NOMO-1 treated with DMSO at 0.1 percent for 48 hours (cell line): ENCODE results near the gene PLA2G3.
"Not testable (repeated sequence)": the region's sequence is repeated elsewhere in the genome, so short reads cannot be mapped to it uniquely, and the experiment has no call there.

Experiments
- DNase-seq: peaks from one replicate; lab custom pipeline; 2025; ENCODE audit not compliant: unreplicated experiment; lab: John Stamatoyannopoulos, UW

Gene PLA2G3

GRCh38 chr22:31123292-31123602 lies 17.1 kb downstream of the PLA2G3 start:
- no peak for DNase-seq

DNA sequence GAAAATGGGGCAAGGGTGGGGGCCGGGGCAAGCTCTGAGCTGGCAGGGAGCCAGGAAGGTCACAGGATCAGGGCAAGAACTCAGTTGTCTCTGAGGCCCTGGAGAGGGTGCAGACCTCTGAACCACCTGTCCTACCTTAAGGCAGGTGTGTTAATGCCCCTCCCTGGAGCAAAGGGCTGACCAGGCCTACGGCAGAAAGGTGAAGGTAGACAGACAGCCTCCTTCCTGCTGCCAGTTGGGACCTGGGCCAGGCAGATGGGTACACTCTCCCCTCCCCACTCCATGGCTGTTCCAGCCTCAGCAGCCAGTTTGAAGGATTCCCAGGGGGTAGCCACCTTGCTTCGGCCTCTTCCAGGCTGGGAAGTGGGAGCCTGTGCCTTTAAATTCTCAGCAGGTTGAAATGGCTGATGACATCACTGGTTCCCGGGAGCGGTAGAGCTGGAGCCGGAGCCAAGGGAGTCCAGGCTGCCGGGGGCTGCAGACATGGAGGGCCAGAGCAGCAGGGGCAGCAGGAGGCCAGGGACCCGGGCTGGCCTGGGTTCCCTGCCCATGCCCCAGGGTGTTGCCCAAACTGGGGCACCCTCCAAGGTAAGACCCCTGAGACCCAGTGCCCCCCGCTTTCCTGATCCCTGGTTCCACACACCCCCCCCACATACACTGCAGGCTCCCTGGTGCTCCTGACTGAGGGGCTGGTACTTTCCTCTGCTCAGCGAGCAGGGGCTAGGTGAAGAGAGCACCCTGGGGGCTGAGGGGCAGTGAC lies 17.6 kb downstream of the PLA2G3 start, which contains the start of gene INPP5J:
Gene INPP5J, plus strand, starts transcription at position 435 of the 760 bp plus-strand sequence. Its CDS starts 49 bp downstream, at position 484.
- no peak for DNase-seq

- no peak for DNase-seq
These were observed 18.1 kb downstream of the PLA2G3 start for GRCh38 chr22:31122196-31122531.

DNA sequence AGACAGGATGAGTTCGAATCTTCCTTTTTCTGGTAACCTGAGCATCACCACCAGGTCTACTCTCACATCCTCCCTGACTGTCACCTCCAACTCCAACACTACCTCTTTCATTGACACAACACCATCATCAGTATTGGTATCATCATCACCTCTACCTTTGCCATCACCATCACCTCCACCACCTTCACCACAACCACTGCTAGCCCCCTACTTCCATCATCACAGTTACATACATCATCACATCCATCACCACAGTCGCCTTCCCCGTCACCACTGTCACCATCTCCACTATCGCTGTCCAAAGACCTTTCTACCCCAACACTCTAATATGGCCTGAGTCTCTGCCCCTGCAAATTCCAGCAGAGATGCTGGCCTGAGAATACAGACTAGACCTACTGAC lies 18.9 kb downstream of the PLA2G3 start:
- DNase-seq = no peak

GRCh38 chr22:31120642-31121041 lies 19.7 kb downstream of the PLA2G3 start:
- no peak for DNase-seq

DNA sequence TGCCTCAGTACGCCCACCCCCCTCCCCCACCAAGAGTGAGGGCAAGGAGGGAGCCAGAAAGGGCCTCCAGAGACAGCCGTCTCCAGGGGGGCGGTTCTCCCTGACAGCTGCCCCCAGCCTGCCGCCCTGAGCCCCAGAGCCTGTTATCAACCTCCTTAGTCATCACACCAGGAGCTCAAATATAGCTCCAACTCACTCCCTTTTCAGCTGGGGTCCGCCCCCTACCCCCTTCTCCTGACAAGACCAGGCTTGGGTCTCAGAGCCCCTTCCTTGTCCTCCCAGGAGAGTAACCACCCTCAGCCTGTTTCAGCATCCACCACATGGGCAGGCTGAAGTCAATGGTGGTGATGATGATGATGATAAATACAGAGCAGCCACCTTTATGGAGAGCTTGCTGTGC lies 20.1 kb downstream of the PLA2G3 start:
- no peak for DNase-seq

DNA sequence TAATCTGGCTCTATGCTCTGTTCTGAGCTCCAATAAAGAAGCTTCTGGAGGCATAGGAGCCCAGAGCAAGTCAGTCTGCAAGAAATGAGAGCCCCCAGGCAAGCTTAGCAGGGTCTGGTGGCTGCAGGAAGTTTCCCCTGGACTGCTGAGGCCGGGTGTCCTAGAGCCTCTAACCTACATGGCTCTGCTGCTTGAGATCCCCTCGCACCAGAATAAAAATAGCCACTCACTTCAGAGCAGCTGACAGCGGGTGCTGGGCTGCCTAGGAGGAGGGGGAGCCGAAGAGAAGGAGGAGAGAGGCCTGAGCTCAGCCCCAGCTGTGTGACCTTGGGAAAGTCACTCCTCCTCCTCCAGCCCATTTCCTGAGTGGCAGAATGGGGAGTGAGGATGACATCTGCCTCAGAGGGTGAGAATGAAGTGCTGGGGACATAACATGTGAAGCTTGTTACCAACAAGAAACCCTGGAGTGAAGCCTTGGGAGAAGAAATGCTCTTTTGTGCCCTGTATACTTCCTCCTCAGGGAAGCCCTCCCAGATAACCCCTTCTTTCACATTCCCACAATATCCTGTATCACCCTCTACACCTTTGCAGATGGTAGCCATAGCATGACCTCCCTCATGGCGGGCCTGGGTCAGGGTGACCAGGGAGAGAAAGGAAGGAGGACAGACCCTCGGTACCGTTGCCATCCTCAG lies 21.1 kb downstream of the PLA2G3 start:
- DNase-seq = no peak

- DNase-seq = no peak
These were observed 22.1 kb downstream of the PLA2G3 start for GRCh38 chr22:31118046-31118820.

GRCh38 chr22:31112547-31113091 lies 27.7 kb downstream of the PLA2G3 start:
- not testable (repeated sequence) for DNase-seq

GRCh38 chr22:31107894-31108218 lies 32.5 kb downstream of the PLA2G3 start:
- no peak for DNase-seq

DNA sequence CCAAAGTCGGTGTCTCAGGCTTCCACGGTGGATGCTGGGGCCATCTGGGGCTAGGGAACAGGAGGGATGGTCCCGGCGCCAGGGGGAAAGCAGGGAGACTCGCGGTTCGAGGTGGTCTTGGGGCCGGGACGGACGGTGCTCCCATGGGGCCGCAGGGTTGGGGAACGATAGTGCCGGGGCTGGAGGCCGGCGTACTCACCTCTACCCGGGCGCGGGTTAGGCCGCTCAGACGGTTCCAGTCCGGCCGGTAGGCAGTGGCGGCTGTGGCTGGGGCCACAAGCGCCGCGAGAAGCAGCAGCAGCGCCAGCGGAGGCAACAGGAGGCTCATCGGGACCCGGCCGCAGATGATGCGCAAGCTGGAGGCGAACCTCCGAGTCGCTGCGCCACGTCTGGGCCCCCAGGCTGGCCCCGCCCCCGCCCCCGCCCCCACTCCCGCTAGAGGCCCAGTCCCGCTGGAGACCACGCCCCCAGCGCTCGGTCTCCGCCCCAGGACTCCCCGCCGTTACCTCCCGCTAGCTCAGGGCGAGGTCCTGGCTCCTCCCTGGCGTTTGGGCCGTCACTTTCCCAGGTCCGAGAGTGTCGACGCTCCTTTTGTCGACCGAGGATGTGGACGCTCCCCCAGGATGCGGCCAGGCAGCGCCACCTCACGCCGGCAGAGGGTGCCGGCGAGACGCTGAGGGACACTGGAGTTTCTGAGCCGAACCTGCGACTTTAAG lies 33.0 kb downstream of the PLA2G3 start, which contains the start of gene SELENOM:
Gene SELENOM, minus strand, starts transcription at position 391 of the 716 bp plus-strand sequence. Its CDS starts 63 bp downstream, at position 328.
- peak; percentile 93 for DNase-seq

DNA sequence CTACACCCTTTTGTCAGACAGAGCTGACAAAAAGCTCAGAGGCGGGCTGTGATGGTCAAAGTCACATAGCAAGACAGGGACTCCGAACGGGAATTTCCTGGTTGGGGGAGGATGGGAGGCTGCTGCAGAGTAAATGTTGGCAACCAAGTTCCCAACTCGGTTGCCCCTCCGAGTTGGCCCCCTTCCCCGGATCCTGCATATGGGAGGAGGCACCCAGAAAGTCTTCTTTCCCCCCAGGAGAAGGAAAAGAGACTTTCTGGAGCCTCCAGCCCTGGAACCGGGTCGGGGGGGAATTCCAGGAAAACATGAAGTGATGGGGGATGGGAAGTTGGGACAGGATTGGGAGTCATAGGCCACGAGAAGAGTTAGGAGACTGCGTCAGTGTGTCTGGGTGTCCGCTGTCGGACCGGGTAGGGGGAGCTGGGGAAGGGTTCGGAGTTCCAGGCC lies 33.6 kb downstream of the PLA2G3 start:
- no peak for DNase-seq

GRCh38 chr22:31106001-31106571 lies 34.2 kb downstream of the PLA2G3 start:
- DNase-seq = no peak

- DNase-seq = no peak
These were observed 34.9 kb downstream of the PLA2G3 start for GRCh38 chr22:31105282-31105929.

GRCh38 chr22:31104869-31105268 lies 35.4 kb downstream of the PLA2G3 start:
- no peak for DNase-seq

DNA sequence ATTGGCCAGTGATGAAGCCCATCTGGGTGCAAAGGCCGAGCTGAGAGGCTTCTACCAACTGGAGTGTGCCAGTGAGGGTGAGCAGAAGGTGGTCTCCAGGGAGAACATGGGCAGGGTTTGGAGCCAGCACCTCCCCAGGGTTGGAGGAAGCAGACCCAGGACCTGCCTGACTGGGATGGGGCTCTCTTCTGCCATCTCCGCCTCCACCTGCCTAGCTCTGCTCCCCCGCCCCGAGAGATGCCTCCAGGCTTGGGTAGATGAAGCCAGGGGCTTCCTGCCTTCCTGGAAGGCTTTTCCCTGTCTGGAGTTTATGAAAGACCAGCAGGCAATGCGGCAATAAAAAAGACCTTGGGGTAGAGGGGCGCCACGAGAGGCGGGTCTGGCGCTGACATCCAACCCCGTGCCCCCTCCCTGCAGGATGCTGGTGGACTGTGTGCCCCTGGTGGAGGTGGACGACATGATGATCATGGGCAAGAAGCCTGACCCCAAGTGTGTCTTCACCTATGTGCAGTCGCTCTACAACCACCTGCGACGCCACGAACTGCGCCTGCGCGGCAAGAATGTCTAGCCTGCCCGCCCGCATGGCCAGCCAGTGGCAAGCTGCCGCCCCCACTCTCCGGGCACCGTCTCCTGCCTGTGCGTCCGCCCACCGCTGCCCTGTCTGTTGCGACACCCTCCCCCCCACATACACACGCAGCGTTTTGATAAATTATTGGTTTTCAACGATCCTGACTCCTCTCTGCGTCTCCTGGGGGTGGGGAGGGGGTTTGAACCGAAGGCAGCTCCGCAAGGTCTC lies 36.2 kb downstream of the PLA2G3 start:
- DNase-seq = no peak

GRCh38 chr22:31103111-31103510 lies 37.2 kb downstream of the PLA2G3 start:
- DNase-seq = no peak

DNA sequence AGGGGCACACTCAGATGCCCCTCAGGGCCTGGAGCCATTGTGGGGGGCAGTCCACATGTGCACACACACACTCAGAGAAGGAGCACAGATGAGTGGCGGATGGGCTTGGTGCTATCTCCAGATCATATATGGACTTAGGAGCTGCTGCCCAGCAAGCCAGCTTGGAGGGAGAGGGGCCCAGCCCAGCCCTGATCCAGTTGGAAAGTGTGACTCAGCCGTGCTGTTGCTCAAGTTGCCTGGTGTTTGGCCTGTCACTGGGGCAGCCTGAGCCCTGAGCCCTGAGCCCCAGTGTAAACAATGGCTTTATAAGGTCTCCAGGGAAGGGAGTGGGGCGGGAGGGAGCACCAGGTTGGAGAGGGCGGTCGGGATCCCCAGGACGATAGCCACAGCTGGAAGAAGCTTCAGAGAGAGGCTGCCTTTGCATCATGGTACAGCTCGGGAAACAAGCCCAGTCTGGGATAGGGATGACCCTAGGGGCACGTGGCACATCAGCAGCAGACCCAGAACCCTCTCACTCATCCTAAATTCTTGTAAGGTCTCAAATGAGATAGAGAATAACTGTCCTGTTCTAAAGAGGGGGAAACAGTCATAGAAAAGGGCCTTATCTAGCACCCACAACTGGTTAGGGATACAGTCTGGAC lies 37.7 kb downstream of the PLA2G3 start:
- DNase-seq = no peak
